Measurements from ENCODE around the gene TMEM175.

Gene TMEM175

GRCh38 chr4:984336-985054, 52.2 kb downstream of the TMEM175 start:
- H3F3A ChIP-seq (ENCODE audit: low read depth) = no peaks in the 10 kb centered on the region
- H3K27me3 ChIP-seq (ENCODE audit: insufficient read depth, low read length, poor library complexity, severe bottlenecking) = no peaks in the 10 kb centered on the region
- peaks cover 11% of the 10 kb centered on the region for H3K79me2 ChIP-seq (ENCODE audit: insufficient read depth, low read length)
- H3K36me3 ChIP-seq (ENCODE audit: insufficient read depth, low read length) = no peaks in the 10 kb centered on the region
- TF ChIP-seq CTCF (conservative IDR thresholded peaks at IDR 0.05; ENCODE audit: low read length) (no peak), EZH2phosphoT487 (IDR thresholded peaks at IDR 0.05; ENCODE audit: borderline replicate concordance) (no peak)
- peaks cover 21% of the 10 kb centered on the region for H3K4me1 ChIP-seq (ENCODE audit: insufficient read depth, low read length, poor library complexity, severe bottlenecking)
- H3K4me3 ChIP-seq (ENCODE audit: low read length, poor library complexity, severe bottlenecking) = no peak overlapping the region
- peak overlapping the region; percentile 89 for H3K4me2 ChIP-seq (ENCODE audit: low read depth, low read length, poor library complexity, severe bottlenecking)
- H3K9me3 ChIP-seq (ENCODE audit: insufficient read depth, low read depth, low read length) = no peaks in the 10 kb centered on the region
- no peaks in the 10 kb centered on the region for H4K20me1 ChIP-seq (ENCODE audit: insufficient read depth, low read length, poor library complexity, severe bottlenecking)
- H3K9me2 ChIP-seq (replicated peaks; ENCODE audit: low read depth, low read length) = no peaks in the 10 kb centered on the region
- H3K9ac ChIP-seq (ENCODE audit: low read depth, low read length, poor library complexity, severe bottlenecking) = peak overlapping the region; percentile 20
- no peak overlapping the region for H2AFZ ChIP-seq (ENCODE audit: low read length)

DNA sequence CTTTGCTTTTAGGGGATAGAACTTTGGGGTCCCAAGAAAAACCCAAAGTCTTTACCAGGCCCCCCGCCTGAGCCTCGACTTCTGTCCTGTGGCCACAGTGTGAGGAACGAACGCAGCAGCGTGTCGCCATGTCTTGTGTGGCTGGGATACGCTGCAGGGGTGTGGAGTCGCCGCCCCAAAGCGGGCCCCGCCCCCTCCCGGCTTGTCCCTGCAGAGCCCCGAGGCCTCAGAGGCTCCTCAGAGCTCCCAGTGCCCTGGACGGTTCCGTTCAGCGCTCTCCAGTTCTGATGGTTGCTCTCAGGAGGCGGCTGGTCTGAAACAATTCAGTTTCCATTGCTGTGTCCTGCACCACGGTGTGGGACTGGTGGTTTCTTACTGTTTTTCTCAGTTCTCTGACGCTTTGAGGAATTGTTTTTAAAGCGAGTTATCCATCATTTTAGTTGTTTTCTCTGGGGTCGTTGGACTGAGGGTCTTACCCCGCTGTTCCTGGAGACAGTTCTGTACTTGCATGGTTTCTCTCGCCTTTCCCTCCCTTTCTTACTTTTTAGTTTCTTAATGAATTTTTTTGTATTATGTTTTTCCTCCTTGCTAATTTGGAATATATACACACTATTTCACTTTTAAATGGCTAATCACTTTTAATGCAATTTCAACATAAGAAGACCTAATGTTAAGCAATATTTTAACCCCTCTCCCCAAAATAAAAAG, 53.0 kb downstream of the TMEM175 start:
- Histone ChIP-seq H3F3A (ENCODE audit: low read depth) (no peaks in the 10 kb centered on the region), H2AFZ (ENCODE audit: low read length) (no peak overlapping the region), H3K4me2 (ENCODE audit: low read depth, low read length, poor library complexity, severe bottlenecking) (peak overlapping the region; percentile 89), H3K36me3 (ENCODE audit: insufficient read depth, low read length) (no peaks in the 10 kb centered on the region), H3K9me2 (replicated peaks; ENCODE audit: low read depth, low read length) (no peaks in the 10 kb centered on the region), H3K79me2 (ENCODE audit: insufficient read depth, low read length) (peaks cover 11% of the 10 kb centered on the region), H3K4me3 (ENCODE audit: low read length, poor library complexity, severe bottlenecking) (peak overlapping the region; percentile 82), H3K4me1 (ENCODE audit: insufficient read depth, low read length, poor library complexity, severe bottlenecking) (peaks cover 21% of the 10 kb centered on the region), H4K20me1 (ENCODE audit: insufficient read depth, low read length, poor library complexity, severe bottlenecking) (no peaks in the 10 kb centered on the region), H3K9ac (ENCODE audit: low read depth, low read length, poor library complexity, severe bottlenecking) (peak overlapping the region; percentile 89), H3K27me3 (ENCODE audit: insufficient read depth, low read length, poor library complexity, severe bottlenecking) (no peaks in the 10 kb centered on the region), H3K9me3 (ENCODE audit: insufficient read depth, low read depth, low read length) (no peaks in the 10 kb centered on the region)
- TF ChIP-seq CTCF (conservative IDR thresholded peaks at IDR 0.05; ENCODE audit: low read length) (no peak), EZH2phosphoT487 (IDR thresholded peaks at IDR 0.05; ENCODE audit: borderline replicate concordance) (no peak)

DNA sequence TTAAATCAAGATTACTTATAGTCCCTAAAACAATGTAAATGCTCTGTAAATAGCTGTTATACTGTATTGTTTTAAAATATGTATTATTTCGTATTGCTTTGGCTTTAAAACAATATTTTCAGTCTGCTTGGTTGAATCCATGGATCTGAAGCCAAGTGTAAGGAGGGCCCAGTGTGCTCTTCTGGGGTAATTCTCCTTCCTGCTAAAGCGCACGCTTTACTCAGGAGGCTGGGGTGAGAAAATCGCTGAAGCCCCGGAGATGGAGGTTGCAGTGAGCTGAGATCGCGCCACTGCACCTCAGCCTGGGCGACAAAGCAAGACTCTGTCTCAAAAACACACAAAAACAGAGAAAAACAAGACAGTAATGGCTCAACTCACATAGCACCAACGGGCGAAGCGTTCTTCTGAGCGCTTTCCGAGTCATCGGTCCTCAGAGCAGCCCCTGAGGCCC, 54.2 kb downstream of the TMEM175 start:
- Histone ChIP-seq H3K9ac (ENCODE audit: low read depth, low read length, poor library complexity, severe bottlenecking) (peak overlapping the region; percentile 89), H3K9me3 (ENCODE audit: insufficient read depth, low read depth, low read length) (no peaks in the 10 kb centered on the region), H2AFZ (ENCODE audit: low read length) (peak overlapping the region; percentile 94), H3K27me3 (ENCODE audit: insufficient read depth, low read length, poor library complexity, severe bottlenecking) (no peaks in the 10 kb centered on the region), H4K20me1 (ENCODE audit: insufficient read depth, low read length, poor library complexity, severe bottlenecking) (no peaks in the 10 kb centered on the region), H3K9me2 (replicated peaks; ENCODE audit: low read depth, low read length) (no peaks in the 10 kb centered on the region), H3K79me2 (ENCODE audit: insufficient read depth, low read length) (peaks cover 11% of the 10 kb centered on the region), H3K36me3 (ENCODE audit: insufficient read depth, low read length) (no peaks in the 10 kb centered on the region), H3K4me1 (ENCODE audit: insufficient read depth, low read length, poor library complexity, severe bottlenecking) (peaks cover 21% of the 10 kb centered on the region), H3K4me3 (ENCODE audit: low read length, poor library complexity, severe bottlenecking) (peak overlapping the region; percentile 82), H3K4me2 (ENCODE audit: low read depth, low read length, poor library complexity, severe bottlenecking) (peak overlapping the region; percentile 89), H3F3A (ENCODE audit: low read depth) (no peaks in the 10 kb centered on the region)
- TF ChIP-seq EZH2phosphoT487 (IDR thresholded peaks at IDR 0.05; ENCODE audit: borderline replicate concordance) (no peak), CTCF (conservative IDR thresholded peaks at IDR 0.05; ENCODE audit: low read length) (no peak)

All from Loucy (cell line).